Upper lobe of right lung (tissue), 1 donor: ENCODE results near the gene EML4. TPM values are rescaled to one million over a fixed set of nuclear protein-coding genes. Genes with fewer than 3 reads are reported as not detected.
"Not testable (repeated sequence)": the region's sequence is repeated elsewhere in the genome, so short reads cannot be mapped to it uniquely, and the experiment has no call there.

Source experiments
- ATAC-seq: fragments of 200-7000 bp; cut with Tn5 transposase; one replicate; pipeline ENCODE4 v1.9.1; 2020; ENCODE audit warnings: mild to moderate bottlenecking, moderate library complexity
- DNase-seq: peaks from one replicate; pipeline ENCODE4 v3.0.0-alpha.2; 2020
- H3K27ac ChIP-seq: fragments of 200-600 bp; one replicate; pipeline ENCODE4 v1.8.0; 2022
- H3K27me3 ChIP-seq: fragments of 200-600 bp; one replicate; pipeline ENCODE4 v1.8.0; 2022; ENCODE audit warnings: mild to moderate bottlenecking
- H3K36me3 ChIP-seq: fragments of 200-600 bp; one replicate; pipeline ENCODE4 v1.8.0; 2022
- H3K4me1 ChIP-seq: fragments of 200-600 bp; one replicate; pipeline ENCODE4 v1.8.0; 2022
- H3K4me3 ChIP-seq: fragments of 200-600 bp; one replicate; pipeline ENCODE4 v1.8.0; 2022; ENCODE audit warnings: mild to moderate bottlenecking
- H3K9me3 ChIP-seq: fragments of 200-600 bp; one replicate; pipeline ENCODE4 v1.8.0; 2022
- CTCF ChIP-seq: fragments of 200-600 bp; IDR thresholded peaks from one replicate; pipeline ENCODE4 v1.8.0; 2022; ENCODE audit warnings: antibody characterized with exemption
- intact Hi-C: fragments of 100-400 bp; cut with DNase I; formaldehyde crosslinking; loops from one replicate; pipeline ENCODE4 v1.11.0; 2022
- total RNA-seq: library from RNA; stranded (reverse); fragmentation: NEBNext Ultra II Directional; extraction: Animal tissue kit (Norgen Biotek cat#: 25700); gene quantifications from one replicate; pipeline ENCODE4 v1.2.1, GENCODE V29; 2021
- donor health status: DM: no; HTN: yes; CAD: no; lungs with severe emphysema.

EML4 gene
- total RNA-seq, 1 donor from 2014 or later = 83.0 TPM

DNA sequence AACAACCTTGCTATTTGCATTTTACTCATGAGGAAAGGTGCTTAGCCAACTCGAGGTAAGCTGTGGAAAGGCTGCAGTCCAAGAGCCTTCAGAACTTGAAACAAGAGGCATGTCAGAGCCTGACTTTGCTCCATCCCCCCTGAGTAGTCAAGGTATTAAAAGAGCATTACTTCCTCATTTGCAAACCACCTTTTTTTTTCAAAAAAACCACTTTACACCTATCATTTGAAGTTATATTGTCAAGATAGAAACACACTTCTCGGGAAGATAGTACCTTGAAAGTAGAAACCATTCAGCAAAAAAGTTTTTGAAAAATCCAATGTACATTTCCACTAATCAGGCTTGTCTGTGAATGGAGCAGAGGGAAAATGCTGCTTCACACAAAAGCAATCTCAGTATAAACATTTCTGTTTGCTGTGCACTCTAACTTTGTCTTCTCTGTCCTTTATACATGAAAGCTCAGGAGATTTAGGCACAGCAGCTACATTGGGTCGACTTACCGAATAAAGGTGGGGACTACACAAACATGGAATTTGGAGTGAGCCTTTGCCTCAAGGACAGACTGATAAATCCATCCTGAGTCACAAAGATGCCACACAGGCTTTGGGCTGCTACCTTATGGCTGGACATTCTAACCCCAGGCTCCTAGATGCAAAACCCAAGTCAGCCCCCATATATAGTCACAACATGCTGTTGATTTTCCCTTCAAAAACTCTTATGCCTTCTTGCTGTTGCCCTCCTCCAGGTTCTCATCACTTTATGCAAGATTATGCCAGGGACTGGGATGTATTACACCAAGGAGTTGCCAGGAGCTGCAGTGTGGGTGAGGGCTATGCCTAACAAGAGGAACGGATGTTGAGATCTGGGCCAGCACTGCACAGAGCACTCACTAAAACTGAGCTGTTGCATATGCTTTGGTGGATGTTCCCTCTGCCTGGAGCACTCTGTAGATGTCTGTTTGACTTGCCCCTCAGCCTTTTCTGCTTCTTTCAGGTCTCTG lies 41.4 kb upstream of the EML4 start:
- Histone ChIP-seq H3K27me3 (no peaks in the 10 kb centered on the region), H3K4me1 (peaks cover 42% of the 10 kb centered on the region), H3K9me3 (no peaks in the 10 kb centered on the region), H3K36me3 (no peaks in the 10 kb centered on the region), H3K4me3 (peak overlapping the region; percentile 2), H3K27ac (peak overlapping the region; percentile 77)
- DNase-seq (no peak), ATAC-seq (peak; percentile 67)
- TF ChIP-seq CTCF = no peak
- intact Hi-C loops = no loop called here

- DNase-seq = no peak
- H3K27me3 ChIP-seq = no peaks in the 10 kb centered on the region
- intact Hi-C loops = no loop called here
- no peak for ATAC-seq
- H3K27ac ChIP-seq = peak overlapping the region; percentile 13
- H3K36me3 ChIP-seq = no peaks in the 10 kb centered on the region
- peaks cover 54% of the 10 kb centered on the region for H3K4me1 ChIP-seq
- H3K9me3 ChIP-seq = no peaks in the 10 kb centered on the region
- TF ChIP-seq CTCF = no peak
- no peak overlapping the region for H3K4me3 ChIP-seq
These were observed 40.2 kb upstream of the EML4 start for GRCh38 chr2:42128721-42129486.

GRCh38 chr2:42129487-42129852 lies 39.7 kb upstream of the EML4 start:
- no peak for TF ChIP-seq CTCF
- H3K36me3 ChIP-seq = no peaks in the 10 kb centered on the region
- H3K27ac ChIP-seq = no peak overlapping the region

GRCh38 chr2:42129947-42130346 lies 39.2 kb upstream of the EML4 start:
- Histone ChIP-seq H3K9me3 (no peaks in the 10 kb centered on the region), H3K4me1 (peaks cover 54% of the 10 kb centered on the region), H3K27me3 (no peaks in the 10 kb centered on the region), H3K36me3 (no peaks in the 10 kb centered on the region), H3K4me3 (no peak overlapping the region), H3K27ac (no peak overlapping the region)
- intact Hi-C loops = no loop called here
- no peak for TF ChIP-seq CTCF
- DNase-seq (no peak), ATAC-seq (no peak)

More at GRCh38 chr2:42129487-42129852, 39.7 kb upstream of the EML4 start:
- intact Hi-C loops = no loop called here
- Histone ChIP-seq H3K4me3 (no peak overlapping the region), H3K27me3 (no peaks in the 10 kb centered on the region), H3K4me1 (peaks cover 54% of the 10 kb centered on the region), H3K9me3 (no peaks in the 10 kb centered on the region)
- ATAC-seq = no peak
- no peak for DNase-seq

DNA sequence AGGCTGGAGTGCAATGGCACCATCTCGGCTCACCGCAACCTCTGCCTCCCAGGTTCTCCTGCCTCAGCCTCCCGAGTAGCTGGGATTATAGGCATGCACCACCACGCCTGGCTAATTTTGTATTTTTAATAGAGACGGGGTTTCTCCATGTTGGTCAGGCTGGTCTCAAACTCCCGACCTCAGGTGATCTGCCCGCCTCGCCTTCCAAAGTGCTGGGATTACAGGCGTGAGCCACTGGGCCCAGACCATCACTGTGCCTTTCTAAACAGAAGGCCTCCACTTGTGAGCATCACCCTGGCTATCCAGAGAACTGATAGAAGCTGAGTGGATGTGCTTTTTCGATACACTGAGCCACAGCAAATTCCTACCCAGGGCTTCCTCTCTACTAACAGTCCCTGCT lies 38.3 kb upstream of the EML4 start:
- ATAC-seq, H3K27me3 ChIP-seq, H3K36me3 ChIP-seq, DNase-seq, intact Hi-C loops, H3K9me3 ChIP-seq, H3K4me3 ChIP-seq, H3K27ac ChIP-seq: not testable (repeated sequence)
- peaks cover 51% of the 10 kb centered on the region for H3K4me1 ChIP-seq
